Activated naive CD4-positive, alpha-beta T cell (primary cell): ENCODE results near the gene OR6A2.
"Not testable (repeated sequence)": the region's sequence is repeated elsewhere in the genome, so short reads cannot be mapped to it uniquely, and the experiment has no call there.

Experiments used
- DNase-seq, 4 experiments: peaks; one replicate each; lab custom pipeline; 2025; lab: John Stamatoyannopoulos, UW

OR6A2 gene

GRCh38 chr11:6799402-6799801, at the start of gene OR6A2:
Gene OR6A2, minus strand, starts transcription at chr11:6799689. Its CDS starts 3,981 bp downstream, at chr11:6795708.
- DNase-seq, result no peak

- DNase-seq, result no peak
Measured at GRCh38 chr11:6845383-6845782, 45.9 kb upstream of the OR6A2 start, which contains the start of gene OR10A5. Gene OR10A5, plus strand, starts transcription at chr11:6845683. Its CDS starts 0 bp downstream, at chr11:6845683.

DNA sequence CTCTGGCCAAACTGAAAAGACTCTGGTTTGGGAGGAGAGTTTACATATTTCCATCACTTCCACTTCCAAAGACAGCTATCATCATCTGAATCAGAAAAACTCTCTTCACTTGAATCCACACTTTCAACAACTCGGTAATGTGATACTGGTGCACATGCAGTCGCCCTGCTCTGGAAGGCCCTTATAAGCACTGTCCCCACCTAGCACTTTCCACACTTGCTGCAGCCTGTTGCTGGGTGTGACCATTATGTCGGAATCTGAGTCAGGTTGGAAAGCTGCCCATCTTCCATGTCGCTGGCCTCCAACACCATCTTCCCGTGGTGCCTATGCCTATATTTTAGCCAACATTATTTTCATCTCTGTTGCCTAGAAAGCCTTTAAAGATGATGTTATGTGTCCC, 44.9 kb upstream of the OR6A2 start:
- DNase-seq, result no peak

GRCh38 chr11:6843670-6844069, 44.2 kb upstream of the OR6A2 start:
- no peak for DNase-seq

GRCh38 chr11:6841694-6842093, 42.2 kb upstream of the OR6A2 start:
- no peak for DNase-seq

GRCh38 chr11:6834021-6834420, 34.5 kb upstream of the OR6A2 start:
- no peak for DNase-seq

DNA sequence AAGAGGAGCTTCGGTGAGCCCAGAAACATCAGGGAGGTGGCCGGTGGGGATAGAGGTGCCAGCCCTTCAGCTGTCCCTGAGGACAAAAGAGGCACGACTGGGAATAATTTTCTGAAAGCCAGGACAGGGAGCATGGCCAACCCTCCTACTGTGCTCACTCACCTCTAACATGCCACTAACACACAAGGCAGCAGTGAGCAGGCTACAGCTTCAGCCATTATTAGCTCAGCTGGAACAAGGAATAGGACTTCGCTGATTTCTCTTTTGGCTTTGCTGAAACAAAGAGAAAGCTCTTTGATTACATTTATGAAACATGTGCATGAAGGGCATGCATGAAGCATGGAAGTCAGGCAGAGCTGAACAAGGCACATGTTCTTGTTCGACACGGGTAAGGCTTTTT, 33.9 kb upstream of the OR6A2 start:
- DNase-seq, result no peak

DNA sequence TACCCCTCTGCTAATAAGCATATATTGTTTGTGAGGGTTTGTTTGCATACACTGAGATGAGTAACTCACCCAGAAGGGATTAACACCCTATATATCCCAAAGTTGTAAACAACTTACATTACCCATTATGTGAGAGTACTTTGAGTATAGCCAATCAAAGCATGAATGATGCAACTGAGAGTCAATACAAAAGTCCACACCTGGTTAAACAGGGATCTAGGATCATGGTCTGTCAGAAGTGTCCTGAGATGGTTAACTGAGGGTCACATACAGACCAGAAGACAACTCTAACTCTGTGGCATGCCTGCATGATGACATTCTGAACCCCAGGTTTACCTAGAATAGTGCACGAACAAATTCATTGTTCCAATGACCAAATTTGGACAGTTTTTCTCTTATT, 28.6 kb upstream of the OR6A2 start:
- DNase-seq, result no peak

DNA sequence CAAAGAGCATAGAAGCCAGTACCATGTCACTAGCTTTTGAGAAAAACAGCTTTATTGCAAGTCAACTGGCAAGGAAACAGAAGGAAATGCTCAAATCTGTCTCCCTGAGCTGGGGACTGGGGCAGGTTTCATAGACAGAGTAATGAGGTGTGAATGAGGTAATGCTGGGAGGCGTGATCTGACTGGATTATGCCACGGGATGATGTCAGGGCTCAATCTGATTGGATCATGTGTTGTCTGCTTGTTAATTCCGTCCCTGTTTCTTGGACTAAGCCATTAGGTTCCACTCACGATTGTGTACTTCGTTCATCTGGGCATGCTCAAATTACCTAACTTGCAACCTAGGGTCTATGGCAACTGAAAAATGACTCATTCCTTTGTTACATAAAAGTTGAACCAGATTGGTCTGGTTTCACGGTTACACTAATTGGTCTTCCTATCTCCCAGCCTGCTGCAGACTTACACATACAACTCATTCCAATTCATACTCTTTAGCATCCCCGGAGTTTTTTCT, 25.8 kb upstream of the OR6A2 start:
- DNase-seq, result no peak

DNA sequence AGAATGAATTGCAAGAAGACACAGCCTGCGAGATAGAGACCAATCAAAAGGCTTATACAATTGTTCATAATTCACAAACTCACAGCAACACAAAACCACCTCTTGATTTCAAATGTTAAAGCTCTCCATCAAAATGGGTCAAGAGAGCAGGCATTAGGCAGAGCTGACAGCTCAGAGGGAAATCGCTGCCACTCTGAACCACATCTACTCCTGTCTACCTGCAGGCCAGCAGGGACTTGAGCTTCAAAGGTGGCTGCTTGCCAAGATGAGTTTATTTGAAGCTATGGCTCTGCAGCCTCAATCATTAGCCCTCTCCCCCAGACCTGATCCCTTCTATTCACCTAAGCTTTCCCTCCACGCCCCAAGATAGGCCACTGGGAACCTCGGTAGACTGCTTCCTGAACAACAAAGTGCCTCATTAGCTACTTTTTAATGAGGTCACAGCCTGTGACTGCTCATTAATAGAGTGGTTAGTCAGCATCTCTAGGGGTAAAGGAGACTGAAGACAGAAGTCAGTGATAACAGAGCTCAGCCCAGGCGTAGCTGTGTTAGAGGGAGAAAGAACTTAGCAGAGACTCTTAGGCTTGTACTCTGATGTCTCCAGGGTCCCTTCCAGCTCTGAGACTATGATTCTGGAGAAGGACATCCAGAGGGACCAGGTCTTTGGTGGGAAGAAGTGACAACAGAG, 24.8 kb upstream of the OR6A2 start:
- DNase-seq, result no peak

GRCh38 chr11:6818967-6819366, 19.5 kb upstream of the OR6A2 start:
- DNase-seq, result no peak

- no peak for DNase-seq
Measured at GRCh38 chr11:6817694-6818093, 18.2 kb upstream of the OR6A2 start.

DNA sequence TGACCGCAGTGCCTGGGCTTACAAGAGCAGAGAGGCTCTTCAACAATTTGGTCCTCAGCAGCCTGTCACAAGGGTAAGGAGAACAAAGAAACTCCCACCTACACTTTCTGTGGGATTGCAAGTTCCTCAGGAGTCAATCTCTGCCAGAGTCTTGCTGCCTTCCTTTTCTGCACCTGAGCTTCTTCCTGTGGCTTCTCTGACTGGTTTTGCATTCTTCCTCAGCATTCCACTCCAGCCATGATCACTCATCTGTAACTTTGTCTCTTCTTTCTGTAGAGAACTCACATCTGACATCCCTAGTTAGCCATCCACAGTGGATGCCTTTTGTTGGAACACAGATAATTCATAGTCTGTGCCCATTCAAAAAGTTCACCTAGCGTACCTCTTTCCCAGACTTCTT, 14.2 kb upstream of the OR6A2 start:
- no peak for DNase-seq

GRCh38 chr11:6812390-6813005, 13.0 kb upstream of the OR6A2 start:
- DNase-seq, result no peak

GRCh38 chr11:6801075-6801474, 1.6 kb upstream of the OR6A2 start:
- not testable (repeated sequence) for DNase-seq

GRCh38 chr11:6794639-6795038, 4.8 kb downstream of the OR6A2 start:
- DNase-seq, result no peak

DNA sequence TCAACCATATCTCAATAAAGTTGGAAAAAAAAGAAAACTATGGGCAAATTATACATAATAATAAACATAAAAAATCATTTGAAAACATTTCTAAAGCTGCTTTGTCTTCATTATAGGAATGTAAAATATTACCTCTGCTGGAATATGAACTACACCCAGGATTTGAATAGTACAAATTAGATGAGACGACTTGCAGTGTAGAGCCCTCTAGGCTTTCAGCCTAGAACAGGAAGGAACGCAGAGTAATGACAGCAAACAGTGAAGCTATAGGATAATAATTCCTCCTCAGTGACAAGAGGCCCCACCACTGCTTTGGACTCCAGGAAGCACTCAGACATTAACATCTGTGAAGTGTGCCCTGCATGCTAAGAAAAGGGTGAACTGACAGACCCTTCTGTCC, 8.9 kb downstream of the OR6A2 start:
- no peak for DNase-seq

GRCh38 chr11:6782720-6783119, 16.8 kb downstream of the OR6A2 start, which contains the start of gene OR2AG1:
Gene OR2AG1, plus strand, starts transcription at chr11:6783020. Its CDS starts 2,018 bp downstream, at chr11:6785038.
- no peak for DNase-seq

DNA sequence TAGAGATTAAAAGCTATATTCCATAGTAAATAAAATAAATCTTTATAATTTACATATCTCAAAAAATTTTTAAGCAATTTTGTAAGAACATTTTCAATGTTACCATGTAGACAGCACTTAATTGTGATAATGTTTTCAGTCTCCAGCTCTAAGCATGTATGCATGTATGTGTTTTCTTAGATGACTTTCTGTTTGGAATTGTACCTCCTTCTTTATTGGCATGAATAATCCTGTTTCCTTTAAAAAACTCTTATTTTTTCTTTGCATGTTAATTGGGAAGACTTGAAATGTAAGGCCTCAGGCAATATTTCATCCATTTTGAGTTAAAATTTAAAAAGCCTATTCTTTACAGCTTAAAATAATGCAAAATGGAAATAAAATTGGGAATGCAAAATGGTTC, 18.7 kb downstream of the OR6A2 start:
- no peak for DNase-seq

DNA sequence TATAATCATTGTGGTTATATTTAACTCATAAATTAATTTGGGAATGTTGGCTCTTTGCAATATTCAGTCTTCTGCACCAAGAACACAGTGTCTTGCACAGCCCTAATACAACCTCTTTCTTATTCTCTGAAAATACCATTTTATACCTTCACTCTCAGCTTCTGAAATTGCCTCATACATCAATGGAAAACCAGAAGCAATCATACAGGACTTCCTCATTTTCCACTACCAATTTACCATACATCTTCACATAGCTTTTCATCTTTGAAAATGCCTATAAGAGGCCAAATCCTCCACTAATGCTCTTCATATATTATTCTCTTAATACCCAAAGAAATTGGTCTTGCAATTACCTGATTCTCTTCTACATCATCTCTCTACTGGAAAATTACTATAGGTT, 21.0 kb downstream of the OR6A2 start:
- no peak for DNase-seq

- no peak for DNase-seq
Measured at GRCh38 chr11:6771926-6772893, 27.3 kb downstream of the OR6A2 start, which contains the start of gene OR2AG2. Gene OR2AG2, minus strand, starts transcription at chr11:6771976. Its CDS starts 3,019 bp downstream, at chr11:6768957.

DNA sequence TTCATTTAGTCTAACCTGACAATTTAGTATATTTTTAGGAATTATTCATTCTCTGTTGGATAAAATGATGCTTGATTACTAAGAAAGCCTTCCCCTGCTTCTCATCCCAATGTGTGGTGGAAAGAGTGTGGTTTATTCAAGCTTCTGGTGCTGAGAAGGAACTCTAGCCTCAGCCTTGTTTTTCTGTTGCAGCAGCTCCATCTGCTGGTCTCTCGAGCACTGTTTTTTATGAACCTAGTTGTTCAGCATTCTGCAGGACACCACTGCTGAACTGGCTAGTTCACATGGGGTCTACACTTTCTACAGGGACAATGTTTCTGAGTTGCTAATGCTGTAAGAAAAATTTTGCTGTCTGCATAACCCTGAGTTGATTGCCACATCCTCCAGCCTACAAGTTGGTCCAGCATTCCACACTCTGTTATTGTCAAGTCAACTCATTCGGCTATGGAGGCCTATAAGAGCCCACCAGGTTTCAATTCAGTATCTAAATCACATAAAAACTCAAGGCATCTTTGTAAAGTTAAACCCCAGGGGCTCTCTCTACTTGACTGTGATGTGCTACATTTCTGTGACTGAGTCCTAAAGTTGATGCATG, 42.0 kb downstream of the OR6A2 start:
- DNase-seq, result peak in 2 of 4 experiments; percentile 20 to 31
